VCaP (cell line): ENCODE measurements around the gene BSND.
"Not testable (repeated sequence)": the region's sequence is repeated elsewhere in the genome, so short reads cannot be mapped to it uniquely, and the experiment has no call there.

Experiments used
- H3K27ac ChIP-seq: fragments of 450-650 bp; 2 replicates; pipeline ENCODE4 v1.5.1; 2017
- TF ChIP-seq, protein P1 (sequence below): fragments of 450-650 bp; conservative IDR thresholded peaks from 2 replicates; pipeline ENCODE4 v1.5.1; 2017; ENCODE audit warnings: mild to moderate bottlenecking, moderate library complexity

The BSND gene

DNA sequence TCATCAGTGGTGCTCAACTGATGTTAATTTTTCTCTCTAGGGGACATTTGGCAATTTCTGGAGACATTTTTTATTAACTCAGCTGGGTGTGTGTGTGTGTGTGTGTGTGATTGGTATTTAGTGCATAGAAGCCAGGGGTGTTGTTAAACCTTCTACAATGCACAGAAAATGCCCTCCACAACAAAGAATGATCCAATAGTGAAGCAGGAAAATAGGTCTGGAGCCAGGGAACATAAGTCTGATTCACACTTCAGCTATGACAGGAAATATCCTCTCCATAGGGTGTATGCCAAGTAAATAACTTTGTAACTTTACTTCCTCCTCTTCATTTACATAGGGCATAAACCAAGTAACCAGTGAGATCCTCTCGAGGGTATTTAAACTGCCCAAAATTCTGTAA, 43.4 kb upstream of the BSND start:
- TF ChIP-seq, protein P1, sequence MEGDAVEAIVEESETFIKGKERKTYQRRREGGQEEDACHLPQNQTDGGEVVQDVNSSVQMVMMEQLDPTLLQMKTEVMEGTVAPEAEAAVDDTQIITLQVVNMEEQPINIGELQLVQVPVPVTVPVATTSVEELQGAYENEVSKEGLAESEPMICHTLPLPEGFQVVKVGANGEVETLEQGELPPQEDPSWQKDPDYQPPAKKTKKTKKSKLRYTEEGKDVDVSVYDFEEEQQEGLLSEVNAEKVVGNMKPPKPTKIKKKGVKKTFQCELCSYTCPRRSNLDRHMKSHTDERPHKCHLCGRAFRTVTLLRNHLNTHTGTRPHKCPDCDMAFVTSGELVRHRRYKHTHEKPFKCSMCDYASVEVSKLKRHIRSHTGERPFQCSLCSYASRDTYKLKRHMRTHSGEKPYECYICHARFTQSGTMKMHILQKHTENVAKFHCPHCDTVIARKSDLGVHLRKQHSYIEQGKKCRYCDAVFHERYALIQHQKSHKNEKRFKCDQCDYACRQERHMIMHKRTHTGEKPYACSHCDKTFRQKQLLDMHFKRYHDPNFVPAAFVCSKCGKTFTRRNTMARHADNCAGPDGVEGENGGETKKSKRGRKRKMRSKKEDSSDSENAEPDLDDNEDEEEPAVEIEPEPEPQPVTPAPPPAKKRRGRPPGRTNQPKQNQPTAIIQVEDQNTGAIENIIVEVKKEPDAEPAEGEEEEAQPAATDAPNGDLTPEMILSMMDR = no peak
- H3K27ac ChIP-seq = no peak overlapping the region

DNA sequence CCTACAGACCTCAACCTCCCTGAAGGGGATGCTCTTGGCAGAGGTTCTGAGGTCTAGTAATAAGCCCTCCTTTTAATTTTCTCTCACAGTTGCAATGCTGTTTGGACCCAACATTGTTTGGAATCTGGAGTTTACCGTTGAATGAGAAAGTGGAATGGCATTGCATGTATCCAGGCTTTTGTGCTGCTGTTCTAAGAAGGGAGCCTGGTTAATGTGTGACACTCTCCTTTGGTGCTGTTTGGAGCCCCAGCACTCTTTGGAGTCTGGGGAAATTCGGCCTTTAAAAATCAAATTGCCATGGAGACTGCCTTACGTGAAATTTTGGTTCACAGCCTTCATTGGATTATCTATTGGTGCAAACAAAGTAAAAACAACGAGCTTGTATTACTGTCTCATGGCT, 42.0 kb upstream of the BSND start:
- TF ChIP-seq, protein P1 = no peak
- H3K27ac ChIP-seq = no peak overlapping the region

DNA sequence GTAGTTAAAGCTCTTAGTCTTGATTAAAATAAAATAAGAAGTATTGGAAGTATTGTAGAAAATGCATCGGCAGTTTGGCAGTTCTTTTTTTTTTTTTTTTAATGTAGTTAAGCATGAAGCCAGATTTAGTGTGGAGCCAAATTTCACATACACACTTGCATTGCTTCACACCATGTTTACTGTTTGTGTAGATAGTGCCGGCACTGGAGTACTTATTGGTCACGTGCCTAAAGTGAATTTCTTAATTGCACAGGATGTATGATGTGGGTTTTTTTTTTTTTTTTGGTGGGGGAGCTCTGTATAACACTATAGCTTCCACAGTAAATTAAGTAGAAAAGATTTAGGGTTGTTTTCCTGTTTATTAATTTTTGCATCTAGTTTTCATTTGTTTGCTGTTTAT, 39.5 kb upstream of the BSND start:
- TF ChIP-seq, protein P1 = no peak
- H3K27ac ChIP-seq = no peak overlapping the region

DNA sequence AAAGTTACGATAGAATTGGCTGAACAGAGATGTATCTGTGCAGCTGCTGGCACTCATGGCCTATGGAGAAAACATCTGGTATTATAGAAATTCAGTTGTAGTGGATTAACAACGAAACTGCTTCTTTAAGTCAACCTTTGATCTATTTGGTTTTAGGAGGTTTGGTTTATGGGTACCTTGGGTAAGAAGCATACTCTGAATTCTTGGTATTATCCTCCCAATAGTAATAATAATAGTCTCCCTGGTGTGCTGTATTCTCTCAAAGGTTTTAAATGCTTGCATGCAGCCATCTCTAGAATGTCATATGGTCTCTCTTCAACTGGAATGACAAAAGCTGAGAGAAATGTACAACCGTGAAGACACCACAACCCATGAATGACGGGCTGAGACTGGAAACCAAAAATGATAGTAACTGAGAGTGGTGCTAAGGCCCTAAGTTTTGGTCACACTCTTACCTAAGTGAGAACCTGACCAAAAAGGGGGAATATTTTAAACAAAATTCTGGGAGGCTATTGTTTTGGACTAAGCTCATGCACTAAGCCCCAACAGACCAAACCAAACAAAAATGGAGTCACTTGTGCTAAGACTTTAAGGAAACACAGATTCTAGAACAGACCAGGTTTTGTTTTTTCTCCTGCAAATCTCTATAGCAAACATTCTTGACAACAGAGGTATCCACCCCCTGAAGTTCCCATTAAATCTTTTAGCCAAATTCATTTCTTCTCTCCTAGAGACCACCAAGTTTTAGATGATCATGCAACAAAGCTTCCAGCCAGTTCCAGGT, 35.9 kb upstream of the BSND start:
- TF ChIP-seq, protein P1 = no peak

DNA sequence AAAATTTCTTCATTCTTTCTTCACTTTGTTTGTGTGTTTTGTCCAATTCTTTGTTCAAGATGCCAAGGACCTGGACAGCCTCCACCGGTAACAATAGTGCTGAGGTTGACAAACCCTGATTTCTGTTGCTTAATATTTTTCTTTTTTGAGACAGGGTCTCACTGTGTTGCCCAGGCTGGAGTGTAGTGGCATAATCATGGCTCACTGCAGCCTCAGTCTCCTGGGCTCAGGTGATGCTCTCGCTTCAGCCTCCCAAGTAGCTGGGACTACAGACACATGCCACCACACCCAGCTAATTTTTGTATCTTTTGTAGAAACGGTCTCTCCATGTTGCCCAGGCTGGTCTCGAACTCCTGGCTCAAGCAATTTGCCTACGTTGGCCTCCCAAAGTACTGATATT, 34.9 kb upstream of the BSND start:
- H3K27ac ChIP-seq = not testable (repeated sequence)

More for the DNA sequence above, 35.9 kb upstream of the BSND start:
- H3K27ac ChIP-seq = no peak overlapping the region

DNA sequence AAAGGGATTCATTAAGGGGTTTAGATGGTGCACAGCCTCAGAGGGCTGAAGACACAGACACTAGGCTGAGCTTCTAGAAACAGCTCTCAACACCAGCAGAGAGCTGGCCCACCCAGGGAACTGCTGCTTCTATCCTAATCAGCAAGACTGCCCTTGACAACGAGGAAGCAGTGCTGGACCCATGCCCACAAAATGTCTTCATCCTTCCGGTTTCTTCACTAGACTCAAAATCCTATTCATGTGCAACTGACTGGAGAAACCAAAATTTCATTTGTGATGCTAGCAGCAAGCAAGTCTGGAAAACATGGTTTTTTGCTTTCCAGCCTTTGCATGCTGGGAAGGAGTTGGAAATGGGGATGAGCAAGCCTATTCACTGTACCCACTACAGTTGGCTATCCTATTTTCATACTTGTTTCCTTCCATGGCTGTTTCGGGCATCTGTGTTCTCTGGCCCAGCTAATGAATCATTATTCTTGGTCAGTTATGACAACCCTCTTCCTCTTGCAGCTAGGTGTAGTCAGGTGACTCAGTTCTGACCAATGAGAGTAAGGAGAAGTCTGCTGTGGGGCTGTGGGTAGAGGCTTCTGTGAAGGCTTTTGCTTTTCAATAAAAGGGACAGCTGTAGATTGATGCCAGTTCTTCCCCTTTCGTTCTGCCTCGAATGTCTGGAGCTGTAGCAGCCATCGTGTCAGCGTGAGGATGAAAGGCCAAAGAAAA, 33.0 kb upstream of the BSND start:
- H3K27ac ChIP-seq = no peak overlapping the region
- TF ChIP-seq, protein P1 = no peak

DNA sequence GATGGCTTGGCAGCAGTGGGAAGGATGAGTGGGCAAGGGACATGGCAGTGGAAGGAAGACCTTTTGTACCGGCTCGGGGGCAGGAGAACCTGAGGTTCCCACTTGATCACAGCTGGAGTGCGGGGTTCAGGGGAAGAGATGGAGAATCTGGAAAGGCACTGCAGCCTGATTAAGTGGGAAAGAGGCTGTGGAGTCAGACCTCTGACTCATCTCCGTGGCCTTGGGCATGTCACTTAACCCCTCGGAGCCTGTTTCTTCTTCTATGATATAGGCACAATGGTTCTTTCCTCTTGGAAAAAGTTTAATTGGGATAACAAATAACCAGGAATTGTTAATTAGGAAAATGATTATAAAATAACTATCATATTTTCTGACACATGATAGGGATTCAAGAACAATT, 31.4 kb upstream of the BSND start:
- TF ChIP-seq, protein P1 = no peak
- no peak overlapping the region for H3K27ac ChIP-seq

DNA sequence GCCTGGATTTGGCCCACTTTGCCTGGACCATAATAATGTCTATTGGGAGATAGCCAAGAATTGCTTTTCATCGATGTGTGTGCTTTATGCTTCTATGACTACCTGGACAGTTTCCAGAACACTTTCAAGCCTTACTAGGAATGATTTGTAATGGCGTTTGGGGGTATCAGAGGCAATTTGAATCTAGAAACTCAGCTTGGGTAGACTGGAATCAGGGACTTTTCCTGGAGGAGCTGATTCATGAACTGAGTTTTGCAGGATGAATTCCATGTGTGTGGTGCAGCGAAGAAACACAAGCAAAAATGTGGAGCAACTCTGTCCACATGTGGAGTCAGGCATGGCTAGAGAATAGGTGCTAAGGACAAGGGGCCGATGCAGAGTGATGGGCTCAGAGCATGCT, 30.2 kb upstream of the BSND start:
- TF ChIP-seq, protein P1 = no peak
- no peak overlapping the region for H3K27ac ChIP-seq
